K562 (cell line): ENCODE measurements around the gene CORO1A. TPM values are rescaled to one million over a fixed set of nuclear protein-coding genes. Genes with fewer than 3 reads are reported as not detected.
A peak's percentile ranks its signal among the peaks of the same experiment; 100 is the strongest.

Experiments used
- BRF1 ChIP-seq: IDR thresholded peaks from 3 replicates; pipeline ENCODE4 v1.6.1; 2011; ENCODE audit warnings: borderline replicate concordance, mild to moderate bottlenecking; ENCODE audit not compliant: insufficient read length; ENCODE audit errors: extremely low read depth
- CHD4 ChIP-seq: fragments of 200-600 bp; sonication (generic); IDR thresholded peaks from 3 replicates; pipeline ENCODE4 v1.6.1; 2012; ENCODE audit warnings: low read depth, mild to moderate bottlenecking, mixed read lengths, low read length, inconsistent platforms; ENCODE audit not compliant: insufficient read depth, insufficient replicate concordance, poor library complexity, severe bottlenecking
- CREBBP ChIP-seq: IDR thresholded peaks from one replicate; pipeline ENCODE4 v1.6.1; 2012; ENCODE audit warnings: low read depth, mild to moderate bottlenecking, control low read depth, inconsistent platforms, low read length
- ELK3 ChIP-seq: fragments of 450-650 bp; formaldehyde crosslinking; IDR thresholded peaks from 2 replicates; pipeline ENCODE4 v1.4.0; 2020; ENCODE audit warnings: mild to moderate bottlenecking
- POLR2H ChIP-seq: IDR thresholded peaks from 2 replicates; pipeline ENCODE4 v1.6.1; 2016; ENCODE audit warnings: missing genetic modification characterization, low read depth, mild to moderate bottlenecking, control low read depth, missing compliant biosample characterization, moderate library complexity
- RNF219 ChIP-seq: fragments of 250-450 bp; sonication (Bioruptor Pico); IDR thresholded peaks from 2 replicates; pipeline ENCODE4 v1.5.0; 2022; ENCODE audit warnings: mild to moderate bottlenecking
- RREB1 ChIP-seq: fragments of 250-450 bp; sonication (Bioruptor Pico); IDR thresholded peaks from 2 replicates; pipeline ENCODE4 v1.4.0; 2020
- SMAD3 ChIP-seq: fragments of 450-650 bp; formaldehyde crosslinking; conservative IDR thresholded peaks from 2 replicates; pipeline ENCODE4 v1.4.0; 2020; ENCODE audit warnings: mild to moderate bottlenecking
- TSHZ1 ChIP-seq: fragments of 250-450 bp; sonication (Bioruptor Pico); IDR thresholded peaks from 2 replicates; pipeline ENCODE4 v1.4.0; 2020; ENCODE audit warnings: mild to moderate bottlenecking, moderate library complexity
- ZNF175 ChIP-seq: fragments of 200-800 bp; sonication (Bioruptor generic); IDR thresholded peaks from 2 replicates; pipeline ENCODE4 v1.6.1; 2016; ENCODE audit warnings: low read depth, mild to moderate bottlenecking, missing genetic modification characterization, missing compliant biosample characterization
- polyA plus RNA-seq, 8 experiments: library from polyadenylated mRNA; depleted of rRNA in 4 of 8; stranded (reverse) in 5 of 8; unstranded in 3 of 8; fragments of >200 nt; fragmentation: Nextera tagmentation in 2 of 8; fragmentation: Illumina TruSeq in 1 of 8; extraction: Ambion mirVana in 2 of 8; extraction: Trizol in 1 of 8; gene quantifications; 2 replicates each; pipeline versions ENCODE4 v1.2.1 to v1.2.3, GENCODE V29; 2011 to 2014; ENCODE audit warnings: inconsistent platforms in 1 of 8, missing spikeins in 1 of 8
- total RNA-seq, 7 experiments: library from RNA; depleted of rRNA in 6 of 7; stranded (reverse); fragments of >200 nt in 6 of 7; fragmentation: Illumina TruSeq in 2 of 7; extraction: Trizol in 2 of 7; gene quantifications; 2 replicates each; pipeline versions ENCODE4 v1.2.1 to v1.2.3, GENCODE V29; 2011 to 2021; ENCODE audit warnings: low replicate concordance in 1 of 7

The CORO1A gene
- total and polyA plus RNA-seq, 9 of the 15 experiments (the other 6 are each of a cell fraction or from before 2014, with no cell fraction given): 0.22 to 23.8 (median 7.6) TPM

GRCh38 chr16:30186782-30187555, 3.6 kb downstream of the CORO1A start (continued):
- TF ChIP-seq RREB1 (peak; percentile 82; the same call in 1 of the 2 replicates), ELK3 (CRISPR knock-in tag) (no peak), POLR2H (no peak), TSHZ1 (CRISPR knock-in tag) (no peak), CREBBP (no peak), BRF1 (no peak), CHD4 (peak; percentile 78), ZNF175 (CRISPR knock-in tag) (no peak), SMAD3 (CRISPR knock-in tag) (0 out of 2 replicates have a peak, but pooled peaks have one; percentile 74), RNF219 (CRISPR knock-in tag) (no peak)
